Astrocyte of the cerebellum (primary cell): ENCODE results near the gene C19orf25.

Source experiments
- DNase-seq: peaks from one replicate; pipeline ENCODE4 v3.0.0-alpha.2; 2011; ENCODE audit warnings: low read depth
- H3K4me3 ChIP-seq: 2 replicates; pipeline ENCODE4 v1.5.1; 2011; ENCODE audit warnings: mild to moderate bottlenecking, low read depth, low read length, moderate library complexity
- in situ Hi-C: cut with HindIII; loops from 2 replicates; pipeline ENCODE4 v1.10.0; 2017; ENCODE audit warnings: low sequenced_read_pairs
- TF ChIP-seq, protein P1 (sequence below): IDR thresholded peaks from 2 replicates; pipeline ENCODE4 v1.5.1; 2012; ENCODE audit warnings: low read length, low read depth, moderate library complexity, mild to moderate bottlenecking; ENCODE audit errors: missing control alignments

The C19orf25 gene

DNA sequence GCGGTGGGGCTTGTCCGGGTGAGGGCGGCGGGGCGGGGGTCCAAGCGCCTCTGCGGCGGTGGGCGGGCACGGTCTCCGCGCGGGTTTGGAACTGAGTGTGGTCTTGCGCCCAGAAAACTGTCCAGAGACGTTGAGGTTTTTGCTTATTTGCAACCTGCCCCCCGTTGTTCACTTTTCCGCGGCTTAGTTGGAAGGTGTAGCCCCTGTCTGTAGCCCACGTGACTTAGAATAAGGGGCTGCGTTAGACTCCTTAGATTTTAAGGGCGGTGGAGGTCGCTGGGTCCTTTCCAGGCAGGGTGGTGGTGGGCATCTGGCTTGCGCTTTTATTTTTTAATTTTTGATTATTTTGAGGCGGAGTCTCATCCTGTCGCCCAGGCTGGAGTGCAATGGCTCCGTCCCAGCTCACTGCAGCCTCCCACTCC lies 40.1 kb downstream of the C19orf25 start:
- TF ChIP-seq, protein P1, sequence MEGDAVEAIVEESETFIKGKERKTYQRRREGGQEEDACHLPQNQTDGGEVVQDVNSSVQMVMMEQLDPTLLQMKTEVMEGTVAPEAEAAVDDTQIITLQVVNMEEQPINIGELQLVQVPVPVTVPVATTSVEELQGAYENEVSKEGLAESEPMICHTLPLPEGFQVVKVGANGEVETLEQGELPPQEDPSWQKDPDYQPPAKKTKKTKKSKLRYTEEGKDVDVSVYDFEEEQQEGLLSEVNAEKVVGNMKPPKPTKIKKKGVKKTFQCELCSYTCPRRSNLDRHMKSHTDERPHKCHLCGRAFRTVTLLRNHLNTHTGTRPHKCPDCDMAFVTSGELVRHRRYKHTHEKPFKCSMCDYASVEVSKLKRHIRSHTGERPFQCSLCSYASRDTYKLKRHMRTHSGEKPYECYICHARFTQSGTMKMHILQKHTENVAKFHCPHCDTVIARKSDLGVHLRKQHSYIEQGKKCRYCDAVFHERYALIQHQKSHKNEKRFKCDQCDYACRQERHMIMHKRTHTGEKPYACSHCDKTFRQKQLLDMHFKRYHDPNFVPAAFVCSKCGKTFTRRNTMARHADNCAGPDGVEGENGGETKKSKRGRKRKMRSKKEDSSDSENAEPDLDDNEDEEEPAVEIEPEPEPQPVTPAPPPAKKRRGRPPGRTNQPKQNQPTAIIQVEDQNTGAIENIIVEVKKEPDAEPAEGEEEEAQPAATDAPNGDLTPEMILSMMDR = no peak
- no peak for DNase-seq
- in situ Hi-C loops = no loop called here
- H3K4me3 ChIP-seq = peak overlapping the region; percentile 85

DNA sequence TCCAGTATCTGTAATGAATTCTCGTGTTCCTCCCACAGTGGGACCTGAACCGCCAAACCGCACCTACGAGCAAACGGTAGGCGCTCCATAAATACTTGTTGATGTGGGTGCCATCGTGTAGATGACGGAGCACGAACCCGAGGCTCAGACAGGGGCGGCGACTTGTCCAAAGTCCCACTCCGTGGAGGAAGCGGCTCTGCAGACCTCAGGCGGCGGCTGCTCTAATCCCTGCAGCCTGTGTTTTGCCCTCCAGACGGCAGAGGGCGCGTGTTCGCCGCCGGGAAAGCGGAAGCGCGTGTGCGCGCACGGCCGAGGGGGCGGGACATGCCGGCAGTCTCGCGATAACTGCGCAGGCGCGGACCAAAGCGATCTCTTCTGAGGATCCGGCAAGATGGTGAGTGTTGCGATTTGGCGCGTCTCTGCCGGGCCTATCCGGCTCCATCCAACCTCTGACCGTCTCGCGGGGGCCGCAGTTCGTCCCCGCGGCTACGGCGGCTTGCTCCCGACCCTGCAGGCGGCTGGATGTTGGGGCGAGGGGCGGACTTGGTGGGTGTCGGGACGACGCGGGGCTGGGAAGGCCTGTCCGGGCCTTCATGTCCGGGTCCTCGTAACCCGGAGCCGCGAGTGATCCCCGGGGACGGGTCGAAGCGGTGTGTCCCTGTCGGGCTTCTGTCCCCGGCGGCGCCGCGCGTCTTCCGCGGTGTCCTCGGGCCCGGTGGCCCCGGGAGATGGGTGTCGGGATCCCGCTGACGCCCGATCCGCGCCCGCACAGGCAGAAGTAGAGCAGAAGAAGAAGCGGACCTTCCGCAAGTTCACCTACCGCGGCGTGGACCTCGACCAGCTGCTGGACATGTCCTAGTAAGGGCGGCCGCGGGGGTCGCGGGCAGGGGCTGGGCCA lies 40.7 kb downstream of the C19orf25 start, which contains the start of gene RPS15:
Gene RPS15, plus strand, starts transcription at position 362 of the 898 bp plus-strand sequence. Its CDS starts 30 bp downstream, at position 392.
- TF ChIP-seq, protein P1 = peak; percentile 89
- H3K4me3 ChIP-seq = peak within 1 kb of the TSS; percentile 85
- DNase-seq = peak; percentile 87
- in situ Hi-C loops = no loop called here

DNA sequence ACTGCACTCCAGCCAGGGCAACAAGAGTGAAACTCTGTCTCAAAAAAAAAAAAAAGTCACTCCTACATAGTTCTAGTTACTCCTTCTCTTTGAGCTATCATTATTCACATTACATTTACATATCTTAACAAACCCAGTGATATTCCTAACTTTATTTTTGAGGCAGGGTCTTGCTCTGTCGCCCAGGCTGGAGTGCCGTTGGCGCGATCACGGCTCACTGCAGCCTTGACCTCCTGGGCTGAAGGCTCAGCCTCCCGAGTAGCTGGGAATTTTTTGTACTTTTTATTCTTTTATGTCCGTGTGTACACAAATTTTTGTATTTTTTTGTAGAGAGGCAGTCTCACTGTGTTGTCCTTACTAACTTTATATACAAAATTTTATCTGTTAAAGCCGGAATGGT lies 41.4 kb downstream of the C19orf25 start:
- no peak for DNase-seq
- no peak overlapping the region for H3K4me3 ChIP-seq
- TF ChIP-seq, protein P1 = no peak
- in situ Hi-C loops = no loop called here

DNA sequence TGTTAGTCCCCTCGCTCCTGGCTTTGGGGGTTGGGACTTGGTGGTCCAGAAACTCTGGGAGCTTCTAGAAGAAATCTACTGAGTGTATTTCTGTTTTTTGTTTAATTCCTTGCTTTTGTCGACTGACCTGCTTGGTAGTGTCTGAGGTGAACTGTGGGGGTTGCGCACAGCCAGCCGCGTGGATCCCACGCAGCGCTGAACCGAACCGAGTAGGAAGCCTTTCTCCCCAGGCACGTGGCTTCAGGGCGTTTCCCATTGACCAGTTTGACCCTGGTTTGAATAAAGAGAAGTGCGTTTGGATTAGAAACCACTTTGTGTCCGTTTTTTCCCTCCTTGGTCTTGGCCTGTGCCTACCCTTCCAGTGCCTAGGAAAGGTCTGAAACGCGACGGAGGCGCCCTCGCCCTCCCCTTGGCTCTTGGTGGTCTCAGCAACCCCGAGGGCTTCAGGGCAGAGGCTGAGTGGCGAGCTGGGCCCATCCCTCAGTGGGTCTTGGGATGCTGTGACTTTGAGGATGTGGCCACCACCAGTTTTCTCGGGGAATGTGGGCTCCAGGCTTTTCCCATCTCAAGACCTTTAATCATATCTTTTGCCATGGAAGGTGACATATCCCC lies 43.5 kb downstream of the C19orf25 start:
- TF ChIP-seq, protein P1 = no peak
- H3K4me3 ChIP-seq = no peak overlapping the region
- in situ Hi-C loops = no loop called here
- no peak for DNase-seq

DNA sequence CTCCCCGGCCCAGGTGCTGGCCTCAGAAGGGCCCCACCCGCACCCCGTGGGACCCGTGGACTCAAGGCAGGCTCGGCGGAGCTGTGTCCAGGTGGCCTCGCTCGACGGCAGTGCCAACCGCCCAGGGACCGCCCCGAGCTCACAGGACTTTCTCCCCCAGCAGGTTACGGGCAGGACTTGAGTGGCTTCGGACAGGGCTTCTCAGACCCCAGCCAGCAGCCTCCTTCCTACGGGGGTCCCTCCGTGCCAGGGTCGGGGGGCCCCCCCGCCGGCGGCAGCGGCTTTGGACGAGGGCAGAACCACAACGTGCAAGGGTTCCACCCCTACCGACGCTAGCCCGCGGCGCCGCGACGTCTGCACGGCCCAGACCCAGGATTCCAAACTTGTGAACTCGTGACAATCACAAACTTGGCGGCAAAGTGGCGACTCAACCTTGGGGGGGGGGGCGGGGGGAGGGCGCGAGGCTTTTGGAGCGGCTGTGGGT lies 44.4 kb downstream of the C19orf25 start:
- TF ChIP-seq, protein P1 = no peak
- DNase-seq = no peak
- in situ Hi-C loops = no loop called here
- H3K4me3 ChIP-seq = no peak overlapping the region

DNA sequence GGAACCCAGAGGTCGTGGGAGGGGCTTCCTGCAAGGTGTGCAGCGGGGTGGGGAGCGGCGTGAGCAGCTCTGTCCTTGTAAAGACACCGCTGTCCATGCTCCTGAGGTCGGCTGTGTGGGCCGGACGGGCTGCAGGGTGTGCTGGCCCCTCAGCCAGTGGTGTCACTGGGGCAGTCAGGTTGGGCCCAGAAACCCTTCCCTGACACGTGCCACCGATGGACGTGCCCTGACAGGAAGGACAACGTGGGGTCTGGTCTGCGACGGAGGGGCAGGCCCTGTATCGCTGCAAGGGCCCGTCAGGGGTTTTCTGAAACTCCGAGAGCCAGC lies 45.0 kb downstream of the C19orf25 start:
- in situ Hi-C loops = no loop called here
- TF ChIP-seq, protein P1 = no peak
- no peak overlapping the region for H3K4me3 ChIP-seq
- no peak for DNase-seq
